Astrocyte (in vitro differentiated cells and primary cell): ENCODE measurements around the gene C14orf119. TPM values are rescaled to one million over a fixed set of nuclear protein-coding genes. Genes with fewer than 3 reads are reported as not detected.

Experiments
- DNase-seq: peaks from one replicate; pipeline ENCODE4 v3.0.0-alpha.2; 2010; ENCODE audit warnings: low read depth
- FAIRE-seq: peaks from 2 replicates; lab custom pipeline; 2011; peaks lifted over from hg19 to GRCh38; lab: Jason Lieb, UNC
- H2AFZ ChIP-seq: 2 replicates; pipeline ENCODE4 v1.6.0; 2012; ENCODE audit warnings: low read depth, low read length, inconsistent platforms
- H3K27ac ChIP-seq: 2 replicates; pipeline ENCODE4 v1.5.1; 2011; ENCODE audit warnings: low read depth, low read length, inconsistent platforms
- H3K27me3 ChIP-seq: 2 replicates; pipeline ENCODE4 v1.6.0; 2011; ENCODE audit warnings: low read length, inconsistent platforms; ENCODE audit not compliant: insufficient read depth
- H3K36me3 ChIP-seq: 2 replicates; pipeline ENCODE4 v1.5.1; 2011; ENCODE audit warnings: low read length, inconsistent platforms; ENCODE audit not compliant: insufficient read depth
- H3K4me1 ChIP-seq: 2 replicates; pipeline ENCODE4 v1.5.1; 2011; ENCODE audit warnings: low read length, inconsistent platforms; ENCODE audit not compliant: insufficient read depth
- H3K4me2 ChIP-seq: 2 replicates; pipeline ENCODE4 v1.6.0; 2012; ENCODE audit warnings: low read length, inconsistent platforms
- H3K4me3 ChIP-seq: 2 replicates; pipeline ENCODE4 v1.5.1; 2011; ENCODE audit warnings: low read depth, mild to moderate bottlenecking, low read length, inconsistent platforms; ENCODE audit not compliant: insufficient read depth
- H3K79me2 ChIP-seq: 2 replicates; pipeline ENCODE4 v1.6.0; 2012; ENCODE audit warnings: mild to moderate bottlenecking, low read length, inconsistent platforms; ENCODE audit not compliant: insufficient read depth
- H3K9ac ChIP-seq: 2 replicates; pipeline ENCODE4 v1.6.0; 2012; ENCODE audit warnings: mild to moderate bottlenecking, low read length, inconsistent platforms
- H3K9me3 ChIP-seq: 2 replicates; pipeline ENCODE4 v1.5.1; 2012; ENCODE audit warnings: low read depth, mild to moderate bottlenecking, low read length, inconsistent platforms; ENCODE audit not compliant: insufficient read depth
- H4K20me1 ChIP-seq: 2 replicates; pipeline ENCODE4 v1.6.0; 2012; ENCODE audit warnings: low read length, inconsistent platforms; ENCODE audit not compliant: insufficient read depth
- H3K27ac Mint-ChIP-seq: one replicate; pipeline ENCODE4 v1.8.0; 2021; ENCODE audit warnings: mild to moderate bottlenecking, mixed read lengths; ENCODE audit not compliant: unreplicated experiment
- H3K27me3 Mint-ChIP-seq: one replicate; pipeline ENCODE4 v1.8.0; 2021; ENCODE audit warnings: low read depth, mixed read lengths; ENCODE audit not compliant: unreplicated experiment
- H3K36me3 Mint-ChIP-seq: one replicate; pipeline ENCODE4 v1.8.0; 2021; ENCODE audit warnings: low read depth, mixed read lengths; ENCODE audit not compliant: unreplicated experiment
- H3K4me1 Mint-ChIP-seq: one replicate; pipeline ENCODE4 v1.8.0; 2021; ENCODE audit warnings: low read depth, mixed read lengths; ENCODE audit not compliant: unreplicated experiment
- H3K4me3 Mint-ChIP-seq: one replicate; pipeline ENCODE4 v1.8.0; 2021; ENCODE audit warnings: mild to moderate bottlenecking, moderate library complexity, mixed read lengths; ENCODE audit not compliant: unreplicated experiment
- H3K9me3 Mint-ChIP-seq: one replicate; pipeline ENCODE4 v1.8.0; 2021; ENCODE audit warnings: mild to moderate bottlenecking, mixed read lengths; ENCODE audit not compliant: unreplicated experiment
- EZH2 ChIP-seq: IDR thresholded peaks from 2 replicates; pipeline ENCODE4 v1.6.1; 2012; ENCODE audit warnings: mild to moderate bottlenecking, low read length, inconsistent platforms; ENCODE audit not compliant: insufficient read depth
- total RNA-seq: library from RNA; stranded (reverse); gene quantifications from 2 replicates; pipeline ENCODE4 v1.2.1, GENCODE V29; 2021
- TF ChIP-seq, protein P1 (sequence below): IDR thresholded peaks from 2 replicates; pipeline ENCODE4 v1.5.1; 2011; ENCODE audit warnings: low read depth, mild to moderate bottlenecking, inconsistent platforms, low read length, moderate library complexity; ENCODE audit not compliant: insufficient read depth

Gene C14orf119
- total RNA-seq, 1 donor from 2014 or later, result 83.9 TPM

DNA sequence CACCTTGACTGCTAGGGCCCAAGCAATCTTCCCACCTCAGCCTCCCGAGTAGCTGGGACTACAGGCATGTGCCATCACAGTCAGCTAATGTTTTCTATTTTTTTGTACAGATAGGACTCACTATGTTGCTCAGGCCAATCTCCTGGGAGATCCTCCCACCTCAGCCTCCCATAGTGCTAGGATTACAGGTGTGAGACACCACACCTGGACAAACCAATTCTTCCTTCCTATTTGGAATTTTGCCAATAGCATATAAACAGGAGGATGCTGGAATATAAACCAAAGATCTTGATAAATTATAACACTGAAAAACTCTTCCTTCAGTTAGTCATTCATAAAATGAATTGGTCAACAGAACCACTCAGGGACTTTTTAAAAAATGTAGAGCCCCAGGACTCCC is 8.7 kb upstream of the C14orf119 start:
- Mint-ChIP-seq H3K36me3 (peaks cover 6% of the 10 kb centered on the region), H3K4me1 (peaks cover 10% of the 10 kb centered on the region), H3K27me3 (no peaks in the 10 kb centered on the region), H3K9me3 (no peaks in the 10 kb centered on the region), H3K4me3 (no peak overlapping the region), H3K27ac (no peak overlapping the region)
- H4K20me1 ChIP-seq, result peaks cover 26% of the 10 kb centered on the region
- no peak overlapping the region for H3K9ac ChIP-seq
- H3K27me3 ChIP-seq, result no peaks in the 10 kb centered on the region
- peaks cover 39% of the 10 kb centered on the region for H3K79me2 ChIP-seq
- no peak for TF ChIP-seq EZH2
- TF ChIP-seq, protein P1, sequence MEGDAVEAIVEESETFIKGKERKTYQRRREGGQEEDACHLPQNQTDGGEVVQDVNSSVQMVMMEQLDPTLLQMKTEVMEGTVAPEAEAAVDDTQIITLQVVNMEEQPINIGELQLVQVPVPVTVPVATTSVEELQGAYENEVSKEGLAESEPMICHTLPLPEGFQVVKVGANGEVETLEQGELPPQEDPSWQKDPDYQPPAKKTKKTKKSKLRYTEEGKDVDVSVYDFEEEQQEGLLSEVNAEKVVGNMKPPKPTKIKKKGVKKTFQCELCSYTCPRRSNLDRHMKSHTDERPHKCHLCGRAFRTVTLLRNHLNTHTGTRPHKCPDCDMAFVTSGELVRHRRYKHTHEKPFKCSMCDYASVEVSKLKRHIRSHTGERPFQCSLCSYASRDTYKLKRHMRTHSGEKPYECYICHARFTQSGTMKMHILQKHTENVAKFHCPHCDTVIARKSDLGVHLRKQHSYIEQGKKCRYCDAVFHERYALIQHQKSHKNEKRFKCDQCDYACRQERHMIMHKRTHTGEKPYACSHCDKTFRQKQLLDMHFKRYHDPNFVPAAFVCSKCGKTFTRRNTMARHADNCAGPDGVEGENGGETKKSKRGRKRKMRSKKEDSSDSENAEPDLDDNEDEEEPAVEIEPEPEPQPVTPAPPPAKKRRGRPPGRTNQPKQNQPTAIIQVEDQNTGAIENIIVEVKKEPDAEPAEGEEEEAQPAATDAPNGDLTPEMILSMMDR, result no peak
- DNase-seq (no peak), FAIRE-seq (no peak)
- no peaks in the 10 kb centered on the region for H3K9me3 ChIP-seq
- H2AFZ ChIP-seq, result no peak overlapping the region
- H3K4me3 ChIP-seq, result no peak overlapping the region
- H3K4me2 ChIP-seq, result no peak overlapping the region
- H3K27ac ChIP-seq, result no peak overlapping the region
- peaks cover 49% of the 10 kb centered on the region for H3K36me3 ChIP-seq
- H3K4me1 ChIP-seq, result no peaks in the 10 kb centered on the region

DNA sequence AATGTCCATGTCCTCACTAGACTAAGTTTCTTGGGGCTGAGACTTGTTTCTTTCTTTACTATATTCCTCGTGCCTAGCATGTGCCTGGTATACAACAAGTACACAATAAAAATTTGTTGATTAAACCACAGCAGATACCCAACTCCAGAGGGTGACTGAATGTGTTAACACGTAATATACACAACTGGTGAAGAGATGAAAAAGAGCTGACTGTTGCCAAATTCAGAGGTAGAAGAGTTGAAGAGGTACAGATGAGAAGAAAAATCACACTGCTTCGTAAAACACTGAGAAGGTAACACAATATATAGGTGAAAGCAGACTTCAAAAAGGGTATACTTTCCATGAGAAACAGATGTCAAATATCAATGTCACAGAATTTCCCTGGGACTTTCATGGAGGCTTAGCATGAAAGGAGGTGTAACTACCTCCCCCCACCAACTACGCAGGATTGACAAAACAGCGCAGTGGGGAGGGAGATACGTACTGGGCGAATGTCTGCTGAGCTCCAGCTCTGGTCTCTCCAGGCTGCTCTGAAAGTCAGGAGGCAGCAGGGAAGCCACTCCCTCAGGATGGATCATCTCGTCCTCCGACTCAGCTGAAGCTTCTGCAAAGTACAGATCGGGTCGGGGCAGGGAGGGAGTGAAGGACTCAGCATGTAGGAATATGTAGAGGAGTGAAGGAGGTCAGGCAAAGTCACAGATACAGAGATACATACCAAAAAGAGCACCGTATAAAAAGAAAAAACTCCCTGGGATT is 5.6 kb upstream of the C14orf119 start:
- Mint-ChIP-seq H3K27ac (no peak overlapping the region), H3K27me3 (no peaks in the 10 kb centered on the region), H3K4me1 (peaks cover 27% of the 10 kb centered on the region), H3K4me3 (no peak overlapping the region), H3K36me3 (peaks cover 6% of the 10 kb centered on the region), H3K9me3 (no peaks in the 10 kb centered on the region)
- H3K4me2 ChIP-seq, result no peak overlapping the region
- TF ChIP-seq, protein P1, result no peak
- TF ChIP-seq EZH2, result no peak
- peaks cover 55% of the 10 kb centered on the region for H4K20me1 ChIP-seq
- H3K4me3 ChIP-seq, result no peak overlapping the region
- peaks cover 55% of the 10 kb centered on the region for H3K36me3 ChIP-seq
- FAIRE-seq, result no peak
- H3K79me2 ChIP-seq, result peaks cover 61% of the 10 kb centered on the region
- no peaks in the 10 kb centered on the region for H3K27me3 ChIP-seq
- H2AFZ ChIP-seq, result no peak overlapping the region
- H3K9ac ChIP-seq, result no peak overlapping the region
- H3K9me3 ChIP-seq, result no peaks in the 10 kb centered on the region
- H3K4me1 ChIP-seq, result peaks cover 9% of the 10 kb centered on the region
- no peak overlapping the region for H3K27ac ChIP-seq
- no peak for DNase-seq

DNA sequence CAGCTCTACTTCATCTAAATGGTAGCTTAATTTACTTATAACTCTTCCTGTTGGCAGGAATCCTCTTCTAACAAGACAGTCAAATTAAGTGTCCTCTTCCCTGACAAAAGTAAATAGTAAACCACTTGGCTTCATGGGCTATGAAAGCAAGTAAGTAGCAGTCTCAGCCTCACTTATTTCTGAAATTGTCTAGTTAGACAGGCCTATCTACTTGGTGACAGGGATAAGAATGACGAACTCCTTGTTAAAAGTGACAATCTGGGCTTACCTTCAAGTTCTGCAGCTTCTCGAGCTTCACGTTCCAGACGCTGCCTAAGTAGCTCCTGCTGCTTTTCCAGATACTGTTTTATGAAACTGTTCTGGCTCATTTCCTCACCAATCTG is 5.1 kb upstream of the C14orf119 start:
- H3K27me3 Mint-ChIP-seq, result no peaks in the 10 kb centered on the region
- TF ChIP-seq, protein P1, result no peak
- no peak for TF ChIP-seq EZH2
- Histone ChIP-seq H3K79me2 (peaks cover 59% of the 10 kb centered on the region), H3K36me3 (peaks cover 55% of the 10 kb centered on the region), H2AFZ (no peak overlapping the region), H3K4me3 (no peak overlapping the region), H3K4me1 (peaks cover 9% of the 10 kb centered on the region), H4K20me1 (peaks cover 55% of the 10 kb centered on the region), H3K9me3 (no peaks in the 10 kb centered on the region), H3K27me3 (no peaks in the 10 kb centered on the region), H3K9ac (no peak overlapping the region), H3K4me2 (no peak overlapping the region), H3K27ac (no peak overlapping the region)
- peaks cover 27% of the 10 kb centered on the region for H3K4me1 Mint-ChIP-seq
- peaks cover 6% of the 10 kb centered on the region for H3K36me3 Mint-ChIP-seq
- DNase-seq (no peak), FAIRE-seq (no peak)
- H3K9me3 Mint-ChIP-seq, result no peaks in the 10 kb centered on the region
- H3K4me3 Mint-ChIP-seq, result peak overlapping the region; percentile 28
- no peak overlapping the region for H3K27ac Mint-ChIP-seq
